ENCODE results near the gene ENPP7. TPM values are rescaled to one million over a fixed set of nuclear protein-coding genes. Genes with fewer than 3 reads are reported as not detected.

The ENPP7 gene
- total and polyA plus RNA-seq, 2 experiments from 2014 or later, result not detected

GRCh38 chr17:79788989-79789942, 58.5 kb downstream of the ENPP7 start:
- Histone ChIP-seq H3K79me2 (ENCODE audit: insufficient read depth) (no peaks in the 10 kb centered on the region), H3K36me3 (ENCODE audit: low read depth) (no peaks in the 10 kb centered on the region), H3K9ac (no peak overlapping the region), H4K20me1 (ENCODE audit: insufficient read depth) (no peaks in the 10 kb centered on the region), H3K4me2 (ENCODE audit: unreplicated experiment) (no peak overlapping the region), H3K27ac (no peak overlapping the region), H2AFZ (no peak overlapping the region), H3K27me3 (replicated peaks; ENCODE audit: insufficient read depth) (peaks cover 55% of the 10 kb centered on the region), H3K4me1 (ENCODE audit: insufficient read depth) (no peaks in the 10 kb centered on the region), H3K9me2 (ENCODE audit: insufficient read depth) (no peaks in the 10 kb centered on the region), H3K9me3 (ENCODE audit: low read depth) (no peaks in the 10 kb centered on the region), H3F3A (ENCODE audit: insufficient read depth) (no peaks in the 10 kb centered on the region), H3K4me3 (no peak overlapping the region)
- 35% methylated on average over 51 to 52 of the region's 52 CpGs for WGBS, 2 experiments (ENCODE audit: low coverage in 1 of 2, low lambda C conversion rate in 2 of 2, missing lambda C conversion rate in 2 of 2)
- in situ Hi-C loops (cut with MboI), result loop anchor here (10.0 kb wide), 1 partner anchor 206 kb away; no protein-coding TSS in a partner anchor
- TF ChIP-seq EZH2 (IDR thresholded peaks at IDR 0.05; ENCODE audit: insufficient read depth, poor library complexity, severe bottlenecking), result peak; percentile 66
- no peak for TF ChIP-seq EZH2phosphoT487 (IDR thresholded peaks at IDR 0.05; ENCODE audit: insufficient read depth, low read depth)
- no peak for DNase-seq

GRCh38 chr17:79789943-79790804, 59.4 kb downstream of the ENPP7 start:
- no peak overlapping the region for H3K4me2 ChIP-seq (ENCODE audit: unreplicated experiment)
- H2AFZ ChIP-seq, result 0 out of 2 replicates have a peak overlapping the region, but pooled peaks have one; percentile 46
- H3K9me3 ChIP-seq (ENCODE audit: low read depth), result no peaks in the 10 kb centered on the region
- no peaks in the 10 kb centered on the region for H3K79me2 ChIP-seq (ENCODE audit: insufficient read depth)
- 7% methylated on average over 48 to 51 of the region's 74 CpGs for WGBS, 2 experiments (ENCODE audit: low coverage in 1 of 2, low lambda C conversion rate in 2 of 2, missing lambda C conversion rate in 2 of 2)
- no peaks in the 10 kb centered on the region for H3K36me3 ChIP-seq (ENCODE audit: low read depth)
- in situ Hi-C loops (cut with MboI), result loop anchor here (10.0 kb wide), 1 partner anchor 205 kb away; no protein-coding TSS in a partner anchor
- H3K9me2 ChIP-seq (ENCODE audit: insufficient read depth), result no peaks in the 10 kb centered on the region
- H3K9ac ChIP-seq, result no peak overlapping the region
- TF ChIP-seq EZH2phosphoT487 (IDR thresholded peaks at IDR 0.05; ENCODE audit: insufficient read depth, low read depth), result peak; percentile 69; the same call in 1 of the 2 replicates
- peak; percentile 98 for TF ChIP-seq EZH2 (IDR thresholded peaks at IDR 0.05; ENCODE audit: insufficient read depth, poor library complexity, severe bottlenecking)
- H3K27ac ChIP-seq, result no peak overlapping the region
- H3K4me1 ChIP-seq (ENCODE audit: insufficient read depth), result no peaks in the 10 kb centered on the region
- H4K20me1 ChIP-seq (ENCODE audit: insufficient read depth), result no peaks in the 10 kb centered on the region
- H3K4me3 ChIP-seq, result no peak overlapping the region
- no peaks in the 10 kb centered on the region for H3F3A ChIP-seq (ENCODE audit: insufficient read depth)
- peak; percentile 64 for DNase-seq
- H3K27me3 ChIP-seq (replicated peaks; ENCODE audit: insufficient read depth), result peaks cover 55% of the 10 kb centered on the region

GRCh38 chr17:79790805-79791734, 60.3 kb downstream of the ENPP7 start:
- no peak for TF ChIP-seq EZH2phosphoT487 (IDR thresholded peaks at IDR 0.05; ENCODE audit: insufficient read depth, low read depth)
- TF ChIP-seq EZH2 (IDR thresholded peaks at IDR 0.05; ENCODE audit: insufficient read depth, poor library complexity, severe bottlenecking), result peak; percentile 95
- Histone ChIP-seq H3K4me3 (no peak overlapping the region), H3K79me2 (ENCODE audit: insufficient read depth) (peaks cover 3% of the 10 kb centered on the region; the same call in 1 of the 2 replicates), H4K20me1 (ENCODE audit: insufficient read depth) (no peaks in the 10 kb centered on the region), H3K27ac (no peak overlapping the region), H3K36me3 (ENCODE audit: low read depth) (no peaks in the 10 kb centered on the region), H3K9ac (no peak overlapping the region), H2AFZ (no peak overlapping the region), H3K4me2 (ENCODE audit: unreplicated experiment) (no peak overlapping the region), H3K9me3 (ENCODE audit: low read depth) (no peaks in the 10 kb centered on the region), H3K27me3 (replicated peaks; ENCODE audit: insufficient read depth) (peaks cover 55% of the 10 kb centered on the region), H3F3A (ENCODE audit: insufficient read depth) (no peaks in the 10 kb centered on the region), H3K4me1 (ENCODE audit: insufficient read depth) (0 out of 2 replicates have a peak, but pooled peaks cover 2% of the 10 kb centered on the region), H3K9me2 (ENCODE audit: insufficient read depth) (no peaks in the 10 kb centered on the region)
- WGBS, 2 experiments (ENCODE audit: low coverage in 1 of 2, low lambda C conversion rate in 2 of 2, missing lambda C conversion rate in 2 of 2), result 10 to 13% methylated on average over 55 to 64 of the region's 68 CpGs
- no peak for DNase-seq
- in situ Hi-C loops (cut with MboI), result no loop called here
